Uterus (tissue), 2 donors: ENCODE results near the gene MSANTD1.

Experiments
- POLR2A ChIP-seq, 2 donors: fragments of 450-650 bp; IDR thresholded peaks; one replicate each; pipeline ENCODE4 v1.6.1; 2016; ENCODE audit warnings: antibody characterized with exemption in 2 of 2, mild to moderate bottlenecking in 1 of 2, moderate library complexity in 1 of 2
- TF ChIP-seq, protein P1 (sequence below), 4 experiments: fragments of 200-600 bp in 2 of 4; fragments of 450-650 bp in 2 of 4; sonication (generic) in 2 of 4; IDR thresholded peaks; one replicate each; pipeline ENCODE4 v1.5.1; 2016 to 2019; ENCODE audit warnings: antibody characterized with exemption in 4 of 4, mild to moderate bottlenecking in 2 of 4, moderate library complexity in 1 of 4

DNA sequence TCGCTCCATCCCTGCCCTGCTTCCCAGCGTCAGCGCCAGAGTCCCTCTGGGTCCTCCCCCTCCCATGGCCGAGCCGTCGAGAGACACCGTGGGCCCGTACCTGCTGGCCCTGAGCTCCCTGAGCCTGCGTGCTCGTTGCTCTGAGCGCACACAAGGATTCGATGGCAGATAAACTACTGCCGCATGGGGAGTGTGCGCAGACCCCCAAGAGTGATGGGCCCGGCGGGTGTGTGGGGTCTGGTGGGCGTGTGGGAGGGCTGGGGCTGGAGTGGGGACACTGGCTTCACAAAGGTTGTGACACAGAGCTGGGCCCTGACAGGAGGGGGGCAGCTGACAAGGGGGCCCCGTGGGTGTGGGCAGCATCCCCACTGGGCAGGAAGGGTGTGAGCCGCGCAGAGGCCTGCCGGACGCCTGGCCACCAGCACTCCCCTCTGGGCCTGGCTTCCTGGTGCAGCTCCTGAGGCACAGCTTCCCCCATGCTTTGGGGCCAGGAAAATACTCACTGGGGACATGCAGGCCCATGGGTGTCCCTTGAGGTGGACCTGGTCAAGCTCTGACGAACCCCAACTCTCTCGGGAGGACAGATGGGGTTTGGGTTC is 39.1 kb downstream of the MSANTD1 start:
- TF ChIP-seq, protein P1, sequence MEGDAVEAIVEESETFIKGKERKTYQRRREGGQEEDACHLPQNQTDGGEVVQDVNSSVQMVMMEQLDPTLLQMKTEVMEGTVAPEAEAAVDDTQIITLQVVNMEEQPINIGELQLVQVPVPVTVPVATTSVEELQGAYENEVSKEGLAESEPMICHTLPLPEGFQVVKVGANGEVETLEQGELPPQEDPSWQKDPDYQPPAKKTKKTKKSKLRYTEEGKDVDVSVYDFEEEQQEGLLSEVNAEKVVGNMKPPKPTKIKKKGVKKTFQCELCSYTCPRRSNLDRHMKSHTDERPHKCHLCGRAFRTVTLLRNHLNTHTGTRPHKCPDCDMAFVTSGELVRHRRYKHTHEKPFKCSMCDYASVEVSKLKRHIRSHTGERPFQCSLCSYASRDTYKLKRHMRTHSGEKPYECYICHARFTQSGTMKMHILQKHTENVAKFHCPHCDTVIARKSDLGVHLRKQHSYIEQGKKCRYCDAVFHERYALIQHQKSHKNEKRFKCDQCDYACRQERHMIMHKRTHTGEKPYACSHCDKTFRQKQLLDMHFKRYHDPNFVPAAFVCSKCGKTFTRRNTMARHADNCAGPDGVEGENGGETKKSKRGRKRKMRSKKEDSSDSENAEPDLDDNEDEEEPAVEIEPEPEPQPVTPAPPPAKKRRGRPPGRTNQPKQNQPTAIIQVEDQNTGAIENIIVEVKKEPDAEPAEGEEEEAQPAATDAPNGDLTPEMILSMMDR (IDR thresholded peaks at IDR 0.05): no peak
- no peak for TF ChIP-seq POLR2A (IDR thresholded peaks at IDR 0.05)
